H1 (cell line): ENCODE results near the gene RPS19. TPM values are rescaled to one million over a fixed set of nuclear protein-coding genes. Genes with fewer than 3 reads are reported as not detected.

Experiments
- CTCF ChIA-PET: fragments of 300-600 bp; sonication (Branson Sonifier 250); formaldehyde crosslinking; loops from one replicate; lab custom pipeline; 2021; ENCODE audit not compliant: partially characterized antibody; lab: Charles Lee
- POLR2A ChIA-PET: fragments of 300-600 bp; sonication (Branson Sonifier 250); formaldehyde crosslinking; loops from one replicate; lab custom pipeline; 2021; ENCODE audit warnings: inconsistent platforms; ENCODE audit not compliant: partially characterized antibody; lab: Charles Lee
- DNase-seq, 2 experiments: peaks; one replicate each; pipeline versions ENCODE4 v3.0.0 to v3.0.0-alpha.2; 2010 to 2022; ENCODE audit warnings: low spot score in 2 of 2, low read depth in 1 of 2, mixed read lengths in 1 of 2
- FAIRE-seq: peaks from 2 replicates; lab custom pipeline; 2011; peaks lifted over from hg19 to GRCh38; lab: Jason Lieb, UNC
- H2AFZ ChIP-seq: 2 replicates; pipeline ENCODE4 v1.8.1; 2012; ENCODE audit warnings: low read length, inconsistent platforms
- H2AK5ac ChIP-seq: 2 replicates; pipeline ENCODE4 v1.6.1; 2013; ENCODE audit warnings: low read depth, low read length
- H2BK120ac ChIP-seq: replicated peaks from 2 replicates; pipeline ENCODE3; 2013; ENCODE audit warnings: low read depth, low read length, inconsistent platforms
- H2BK12ac ChIP-seq: 2 replicates; pipeline ENCODE4 v1.6.1; 2013; ENCODE audit warnings: low read depth, low read length
- H2BK15ac ChIP-seq: 2 replicates; pipeline ENCODE4 v1.6.1; 2013; ENCODE audit warnings: low read length
- H2BK20ac ChIP-seq: 2 replicates; pipeline ENCODE4 v1.6.1; 2013; ENCODE audit warnings: low read length
- H2BK5ac ChIP-seq: 2 replicates; pipeline ENCODE4 v1.6.1; 2013; ENCODE audit warnings: low read depth, low read length
- H3K14ac ChIP-seq: 2 replicates; pipeline ENCODE4 v1.6.1; 2013; ENCODE audit warnings: inconsistent platforms; ENCODE audit not compliant: insufficient read length
- H3K18ac ChIP-seq: 2 replicates; pipeline ENCODE4 v1.6.1; 2013; ENCODE audit warnings: low read length; ENCODE audit errors: extremely low read depth
- H3K23ac ChIP-seq: 2 replicates; pipeline ENCODE4 v1.6.1; 2013; ENCODE audit warnings: inconsistent platforms; ENCODE audit not compliant: insufficient read length
- H3K23me2 ChIP-seq: 2 replicates; pipeline ENCODE4 v1.6.1; 2013; ENCODE audit warnings: low read depth, low read length
- H3K27ac ChIP-seq: 2 replicates; pipeline ENCODE4 v1.6.1; 2011; ENCODE audit warnings: low read depth, low read length, inconsistent platforms
- H3K27me3 ChIP-seq, 4 experiments: replicated peaks in 1 of 4; 1 replicate in 1 of 4; 2 replicates in 3 of 4; pipeline versions ENCODE4 v1.6.1 to v1.8.1; 2011 to 2013; ENCODE audit warnings: low read length in 3 of 4, mild to moderate bottlenecking in 3 of 4, inconsistent platforms in 2 of 4, mixed read lengths in 2 of 4, moderate library complexity in 1 of 4; ENCODE audit not compliant: control insufficient read depth in 3 of 4, insufficient read depth in 3 of 4; ENCODE audit errors: extremely low read depth in 1 of 4
- H3K36me3 ChIP-seq, 4 experiments: 2 replicates each; pipeline versions ENCODE4 v1.6.1 to v1.8.1; 2011 to 2013; ENCODE audit warnings: mild to moderate bottlenecking in 4 of 4, low read length in 3 of 4, moderate library complexity in 2 of 4, control low read depth in 1 of 4, inconsistent platforms in 1 of 4; ENCODE audit not compliant: insufficient read depth in 4 of 4, control insufficient read depth in 2 of 4
- H3K4ac ChIP-seq: replicated peaks from 2 replicates; pipeline ENCODE3; 2013; ENCODE audit warnings: low read length, low read depth, mixed read lengths, inconsistent platforms; ENCODE audit not compliant: insufficient read length
- H3K4me1 ChIP-seq, 4 experiments: replicated peaks in 1 of 4; 1 replicate in 1 of 4; 2 replicates in 3 of 4; pipeline versions ENCODE4 v1.6.1 to v1.8.1; 2011 to 2013; ENCODE audit warnings: low read length in 3 of 4, inconsistent platforms in 2 of 4, mixed read lengths in 1 of 4; ENCODE audit not compliant: insufficient read depth in 4 of 4, control insufficient read depth in 3 of 4
- H3K4me2 ChIP-seq, 2 experiments: 2 replicates each; pipeline versions ENCODE4 v1.6.1 to v1.8.1; 2011 to 2013; ENCODE audit warnings: low read depth in 2 of 2, low read length in 2 of 2, control low read depth in 1 of 2, inconsistent platforms in 1 of 2, mild to moderate bottlenecking in 1 of 2; ENCODE audit not compliant: insufficient read depth in 1 of 2
- H3K4me3 ChIP-seq, 4 experiments: fragments of 200-600, 300-600 bp in 1 of 4; sonication (generic), shearing (Covaris generic), sonication (Bioruptor Twin) in 1 of 4; 2 replicates each; pipeline versions ENCODE4 v1.5.1 to v1.8.1; 2011 to 2016; ENCODE audit warnings: low read length in 4 of 4, low read depth in 3 of 4, control low read depth in 2 of 4, inconsistent platforms in 2 of 4, mild to moderate bottlenecking in 2 of 4, mixed read lengths in 1 of 4, moderate library complexity in 1 of 4; ENCODE audit not compliant: insufficient read depth in 2 of 4; ENCODE audit errors: extremely low read depth in 1 of 4
- H3K56ac ChIP-seq: replicated peaks from 2 replicates; pipeline ENCODE3; 2013; ENCODE audit warnings: low read depth, mild to moderate bottlenecking, mixed read lengths, low read length, inconsistent platforms; ENCODE audit not compliant: insufficient read length
- H3K79me1 ChIP-seq: 2 replicates; pipeline ENCODE4 v1.6.1; 2013; ENCODE audit warnings: low read depth, low read length, control low read depth
- H3K79me2 ChIP-seq, 2 experiments: 2 replicates each; pipeline versions ENCODE4 v1.6.1 to v1.8.1; 2012 to 2013; ENCODE audit warnings: low read length in 2 of 2, mild to moderate bottlenecking in 2 of 2, inconsistent platforms in 1 of 2; ENCODE audit not compliant: insufficient read depth in 2 of 2, control insufficient read depth in 1 of 2
- H3K9ac ChIP-seq, 4 experiments: replicated peaks in 1 of 4; 1 replicate in 1 of 4; 2 replicates in 3 of 4; pipeline versions ENCODE4 v1.6.1 to v1.8.1; 2011 to 2013; ENCODE audit warnings: low read depth in 3 of 4, low read length in 3 of 4, control low read depth in 2 of 4, mild to moderate bottlenecking in 2 of 4, moderate library complexity in 2 of 4, inconsistent platforms in 1 of 4; ENCODE audit errors: extremely low read depth in 1 of 4
- H3K9me3 ChIP-seq, 2 experiments: 2 replicates each; pipeline versions ENCODE4 v1.6.1 to v1.8.1; 2012 to 2013; ENCODE audit warnings: mild to moderate bottlenecking in 2 of 2, moderate library complexity in 2 of 2, control low read depth in 1 of 2, inconsistent platforms in 1 of 2, low read depth in 1 of 2, low read length in 1 of 2, mixed read lengths in 1 of 2; ENCODE audit not compliant: insufficient read depth in 2 of 2
- H4K20me1 ChIP-seq, 2 experiments: replicated peaks in 1 of 2; 2 replicates each; pipeline versions ENCODE3 to v1.8.1; 2011 to 2013; ENCODE audit warnings: inconsistent platforms in 2 of 2, low read length in 2 of 2, mild to moderate bottlenecking in 1 of 2; ENCODE audit not compliant: insufficient read depth in 2 of 2, control insufficient read depth in 1 of 2
- H4K5ac ChIP-seq: 2 replicates; pipeline ENCODE4 v1.6.1; 2013; ENCODE audit warnings: low read length, low read depth, mixed read lengths, inconsistent platforms; ENCODE audit not compliant: insufficient read length
- H4K8ac ChIP-seq: 2 replicates; pipeline ENCODE4 v1.8.0; 2013; ENCODE audit warnings: mild to moderate bottlenecking, moderate library complexity, low read length, inconsistent platforms; ENCODE audit not compliant: insufficient read depth; ENCODE audit errors: extremely low read depth
- H4K91ac ChIP-seq: replicated peaks from 2 replicates; pipeline ENCODE3; 2013; ENCODE audit warnings: low read length, mixed read lengths, inconsistent platforms; ENCODE audit not compliant: insufficient read length
- JUN ChIP-seq: IDR thresholded peaks from 2 replicates; pipeline ENCODE4 v1.6.1; 2011; ENCODE audit warnings: low read depth, mild to moderate bottlenecking, improper control_type of control experiment, low read length
- NRF1 ChIP-seq: IDR thresholded peaks from 2 replicates; pipeline ENCODE4 v1.6.1; 2011; ENCODE audit warnings: mild to moderate bottlenecking, low read depth, low read length, improper control_type of control experiment
- POLR2A ChIP-seq, 2 experiments: IDR thresholded peaks; 1 replicate in 1 of 2; 2 replicates in 1 of 2; pipeline ENCODE4 v1.6.1; 2011; ENCODE audit warnings: low read depth in 2 of 2, low read length in 2 of 2, mild to moderate bottlenecking in 2 of 2; ENCODE audit errors: control extremely low read depth in 1 of 2
- SUZ12 ChIP-seq: fragments of 200-600 bp; sonication (generic); IDR thresholded peaks from 2 replicates; pipeline ENCODE4 v1.6.1; 2012; ENCODE audit warnings: mild to moderate bottlenecking, inconsistent platforms, low read length, moderate library complexity, mixed read lengths
- WGBS, 2 experiments: shearing (Covaris generic) in 1 of 2; methylation state at CpG; one replicate each; pipeline versions ENCODE4 v1.1.6 to v1.1.7; 2013 to 2015; ENCODE audit warnings: low lambda C conversion rate in 2 of 2, mixed read lengths in 2 of 2, inconsistent platforms in 1 of 2, low coverage in 1 of 2, missing lambda C conversion rate in 1 of 2; ENCODE audit not compliant: insufficient replicate concordance in 2 of 2, insufficient coverage in 1 of 2, insufficient read length in 1 of 2; ENCODE audit errors: extremely low coverage in 1 of 2, missing lambda C conversion rate in 1 of 2; 5-methylcytosine and 5-hydroxymethylcytosine counted together
- polyA plus RNA-seq, 7 experiments: library from polyadenylated mRNA; depleted of rRNA in 3 of 7; stranded (reverse) in 5 of 7; unstranded in 2 of 7; fragments of >200 nt in 5 of 7; fragments of 200-250 nt in 2 of 7; gene quantifications; 1 replicate in 5 of 7; 2 replicates in 1 of 7; 4 replicates in 1 of 7; pipeline versions ENCODE4 v1.2.1 to v1.2.3, GENCODE V29; 2011 to 2013; ENCODE audit warnings: missing spikeins in 2 of 7, mixed read lengths in 2 of 7
- total RNA-seq: library from RNA; stranded (reverse); fragmentation: NEBNext Ultra II Directional; extraction: Animal tissue kit (Norgen Biotek cat#: 25700); gene quantifications from 2 replicates; pipeline ENCODE4 v1.2.1, GENCODE V29; 2021

Gene RPS19
- total and polyA plus RNA-seq, 2 of the 8 experiments (the other 6 are each of a cell fraction or from before 2014, with no cell fraction given) = 2,817 to 5,751 TPM

GRCh38 chr19:41908724-41909464, 48.8 kb downstream of the RPS19 start:
- H2AFZ ChIP-seq = no peak overlapping the region
- FAIRE-seq (no peak), DNase-seq (no peak)
- no peak overlapping the region for H3K23ac ChIP-seq
- H2BK20ac ChIP-seq = no peak overlapping the region
- H3K4me1 ChIP-seq = peaks cover 0 to 14% (median 3%) of the 10 kb centered on the region in 4 experiments; a peak in 5 of 7 replicates
- H2AK5ac ChIP-seq = no peak overlapping the region
- no peak overlapping the region for H3K4me2 ChIP-seq
- peaks cover 36 to 47% (median 44%) of the 10 kb centered on the region in 4 experiments for H3K27me3 ChIP-seq
- no peak overlapping the region for H4K5ac ChIP-seq
- ChIA-PET POLR2A (interaction anchor here (1.0 to 13.1 kb wide), 8 partner anchors 9 to 49 kb away, joined by 3 to 167 read pairs (median 6); partner anchors contain the start of gene ERFL), CTCF (interaction anchor here (0.9 to 1.2 kb wide), 3 partner anchors 10 to 34 kb away, joined by 3 read pairs; no protein-coding TSS in a partner anchor)
- no peak overlapping the region for H4K91ac ChIP-seq
- H2BK5ac ChIP-seq = no peak overlapping the region
- no peak overlapping the region for H4K8ac ChIP-seq
- no peak overlapping the region for H3K27ac ChIP-seq
- H3K79me2 ChIP-seq = no peaks in the 10 kb centered on the region
- no peak overlapping the region for H3K4ac ChIP-seq
- H3K56ac ChIP-seq = no peak overlapping the region
- no peak overlapping the region for H2BK120ac ChIP-seq
- no peak overlapping the region for H3K14ac ChIP-seq
- no peak overlapping the region for H3K18ac ChIP-seq
- no peak overlapping the region for H3K9ac ChIP-seq
- H2BK15ac ChIP-seq = no peak overlapping the region
- peaks cover 5% of the 10 kb centered on the region; the same call in 1 of the 2 replicates for H3K23me2 ChIP-seq
- H3K79me1 ChIP-seq = peaks cover 2% of the 10 kb centered on the region; the same call in 1 of the 2 replicates
- H3K9me3 ChIP-seq = no peaks in the 10 kb centered on the region
- H3K36me3 ChIP-seq = peaks cover 0 to 8% (median 3%) of the 10 kb centered on the region in 4 experiments
- H2BK12ac ChIP-seq = no peak overlapping the region
- no peak overlapping the region for H3K4me3 ChIP-seq
- H4K20me1 ChIP-seq = peaks cover 6 to 22% of the 10 kb centered on the region in 2 experiments
- 77% methylated on average over 9 of the region's 11 CpGs; no CpG with 5 or more reads in 1 of the 2 experiments for WGBS, 2 experiments
- TF ChIP-seq JUN (no peak), NRF1 (no peak), SUZ12 (no peak), POLR2A (IDR thresholded peaks at IDR 0.05; ENCODE audit: control extremely low read depth in 1 of 2, low read depth in 2 of 2, low read length in 2 of 2) (no peak)
